DOHH2 (cell line): ENCODE measurements around the gene SLC2A11.

ENCODE experiments used
- H3F3A ChIP-seq: fragments of 200-600 bp; sonication (generic), shearing (Covaris generic); 2 replicates; pipeline ENCODE4 v1.6.0; 2016; ENCODE audit warnings: antibody characterized with exemption, mild to moderate bottlenecking; ENCODE audit not compliant: control insufficient read depth, insufficient read depth
- H3K27ac ChIP-seq: fragments of 200-600 bp; sonication (generic); 2 replicates; pipeline ENCODE4 v1.5.1; 2014; ENCODE audit warnings: low read depth, mild to moderate bottlenecking, low read length, moderate library complexity
- H3K27me3 ChIP-seq: fragments of 200-600 bp; sonication (generic); 2 replicates; pipeline ENCODE4 v1.6.1; 2014; ENCODE audit warnings: mild to moderate bottlenecking, low read length, mixed read lengths; ENCODE audit not compliant: control insufficient read depth
- H3K36me3 ChIP-seq: fragments of 200-600 bp; sonication (generic); 2 replicates; pipeline ENCODE4 v1.6.1; 2014; ENCODE audit warnings: mild to moderate bottlenecking, low read length, moderate library complexity, mixed read lengths; ENCODE audit not compliant: control insufficient read depth
- H3K4me1 ChIP-seq: fragments of 200-600 bp; sonication (generic); 2 replicates; pipeline ENCODE4 v1.6.1; 2014; ENCODE audit warnings: mild to moderate bottlenecking, low read length, mixed read lengths; ENCODE audit not compliant: control insufficient read depth
- H3K4me2 ChIP-seq: fragments of 200-600 bp; sonication (generic); 2 replicates; pipeline ENCODE4 v1.6.0; 2014; ENCODE audit warnings: mild to moderate bottlenecking, low read length, moderate library complexity
- H3K4me3 ChIP-seq: fragments of 200-600 bp; sonication (generic); 2 replicates; pipeline ENCODE4 v1.5.1; 2014; ENCODE audit warnings: mild to moderate bottlenecking, low read length, mixed read lengths
- H3K79me2 ChIP-seq: fragments of 200-600 bp; sonication (generic); 2 replicates; pipeline ENCODE4 v1.6.1; 2014; ENCODE audit warnings: mild to moderate bottlenecking, low read length, mixed read lengths; ENCODE audit not compliant: control insufficient read depth
- H3K9me2 ChIP-seq: fragments of 200-600 bp; sonication (generic); replicated peaks from 2 replicates; pipeline ENCODE4 v1.6.1; 2014; ENCODE audit warnings: mild to moderate bottlenecking, low read length, mixed read lengths; ENCODE audit not compliant: control insufficient read depth
- H3K9me3 ChIP-seq: fragments of 200-600 bp; sonication (generic); 2 replicates; pipeline ENCODE4 v1.6.1; 2014; ENCODE audit warnings: antibody characterized with exemption, low read length, mixed read lengths; ENCODE audit not compliant: control insufficient read depth, insufficient read depth
- H4K20me1 ChIP-seq: fragments of 200-600 bp; sonication (generic); 2 replicates; pipeline ENCODE4 v1.6.0; 2014; ENCODE audit warnings: low read depth, mild to moderate bottlenecking, antibody characterized with exemption, low read length, moderate library complexity; ENCODE audit not compliant: control insufficient read depth, insufficient read depth
- CTCF ChIP-seq: fragments of 200-600 bp; sonication (generic); IDR thresholded peaks from one replicate; pipeline ENCODE4 v1.5.1; 2014; ENCODE audit warnings: antibody characterized with exemption, mild to moderate bottlenecking, low read depth, low read length; ENCODE audit not compliant: poor library complexity, severe bottlenecking
- EZH2phosphoT487 ChIP-seq: fragments of 200-600 bp; sonication (generic); IDR thresholded peaks from 2 replicates; pipeline ENCODE4 v1.6.1; 2017; ENCODE audit warnings: borderline replicate concordance, mild to moderate bottlenecking, antibody characterized with exemption, low read length, moderate library complexity, mixed read lengths

SLC2A11 gene

GRCh38 chr22:23901600-23901999, 43.9 kb downstream of the SLC2A11 start:
- no peak overlapping the region for H3K4me2 ChIP-seq
- peaks cover under 1% of the 10 kb centered on the region; the same call in 1 of the 2 replicates for H3K79me2 ChIP-seq
- peaks cover 9% of the 10 kb centered on the region; the same call in 1 of the 2 replicates for H3K27me3 ChIP-seq
- peaks cover 4% of the 10 kb centered on the region; the same call in 1 of the 2 replicates for H4K20me1 ChIP-seq
- TF ChIP-seq EZH2phosphoT487: no peak
- TF ChIP-seq CTCF: no peak
- no peak overlapping the region for H3K27ac ChIP-seq
- H3F3A ChIP-seq: peaks cover 24% of the 10 kb centered on the region
- H3K4me1 ChIP-seq: peaks cover under 1% of the 10 kb centered on the region; the same call in 1 of the 2 replicates
- H3K9me2 ChIP-seq: no peaks in the 10 kb centered on the region
- no peak overlapping the region for H3K4me3 ChIP-seq
- H3K9me3 ChIP-seq: no peaks in the 10 kb centered on the region
- H3K36me3 ChIP-seq: peaks cover 17% of the 10 kb centered on the region

- H3K27ac ChIP-seq: no peak overlapping the region
These were observed 45.8 kb downstream of the SLC2A11 start for GRCh38 chr22:23903328-23903971.

GRCh38 chr22:23904573-23905254, 47.0 kb downstream of the SLC2A11 start:
- H3K4me3 ChIP-seq: no peak overlapping the region
- H3K4me1 ChIP-seq: no peaks in the 10 kb centered on the region
- H3K79me2 ChIP-seq: no peaks in the 10 kb centered on the region
- no peak overlapping the region for H3K27ac ChIP-seq
- no peaks in the 10 kb centered on the region for H4K20me1 ChIP-seq
- H3K36me3 ChIP-seq: no peaks in the 10 kb centered on the region
- H3F3A ChIP-seq: peaks cover 3% of the 10 kb centered on the region; the same call in 1 of the 2 replicates
- H3K9me3 ChIP-seq: no peaks in the 10 kb centered on the region
- no peak overlapping the region for H3K4me2 ChIP-seq
- no peaks in the 10 kb centered on the region for H3K9me2 ChIP-seq
- peaks cover 9% of the 10 kb centered on the region; the same call in 1 of the 2 replicates for H3K27me3 ChIP-seq
- TF ChIP-seq EZH2phosphoT487 (no peak), CTCF (no peak)

More at GRCh38 chr22:23903328-23903971, 45.8 kb downstream of the SLC2A11 start:
- Histone ChIP-seq H3K9me2 (no peaks in the 10 kb centered on the region), H3F3A (peaks cover 13% of the 10 kb centered on the region), H3K36me3 (no peaks in the 10 kb centered on the region), H4K20me1 (no peaks in the 10 kb centered on the region), H3K79me2 (no peaks in the 10 kb centered on the region), H3K27me3 (peaks cover 9% of the 10 kb centered on the region; the same call in 1 of the 2 replicates), H3K4me1 (no peaks in the 10 kb centered on the region), H3K4me2 (no peak overlapping the region), H3K4me3 (no peak overlapping the region), H3K9me3 (no peaks in the 10 kb centered on the region)
- TF ChIP-seq CTCF: no peak
- TF ChIP-seq EZH2phosphoT487: no peak
